Measurements from ENCODE around the gene OOEP.

GRCh38 chr6:73368675-73369074 lies 1.0 kb downstream of the OOEP start:
- TF ChIP-seq CTCF (IDR thresholded peaks at IDR 0.05; ENCODE audit: low read depth, low read length, poor library complexity, severe bottlenecking) (no peak), EZH2phosphoT487 (IDR thresholded peaks at IDR 0.05; ENCODE audit: borderline replicate concordance, low read length) (no peak)
